Measurements from ENCODE around the gene ABHD16A.

DNA sequence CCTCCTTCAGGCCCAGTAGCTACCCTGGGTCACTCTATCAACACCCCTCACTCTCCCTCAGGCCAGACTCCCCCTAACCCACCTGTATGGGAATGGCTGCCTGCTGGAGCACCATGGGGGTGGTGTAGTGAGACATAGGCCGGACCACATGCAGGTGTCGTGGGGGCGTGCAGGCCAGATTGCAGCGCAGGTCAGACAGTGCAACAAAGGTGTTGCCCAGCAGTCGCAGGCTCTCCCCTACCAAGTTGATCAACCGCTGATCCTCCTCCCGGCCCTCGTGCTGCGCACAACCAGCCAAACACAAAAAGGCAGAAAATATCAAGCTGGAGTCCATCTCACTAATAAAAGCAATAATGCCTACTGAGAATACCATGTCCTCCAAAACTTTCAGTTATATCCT, 57.8 kb downstream of the ABHD16A start:
- TF ChIP-seq, protein P1, sequence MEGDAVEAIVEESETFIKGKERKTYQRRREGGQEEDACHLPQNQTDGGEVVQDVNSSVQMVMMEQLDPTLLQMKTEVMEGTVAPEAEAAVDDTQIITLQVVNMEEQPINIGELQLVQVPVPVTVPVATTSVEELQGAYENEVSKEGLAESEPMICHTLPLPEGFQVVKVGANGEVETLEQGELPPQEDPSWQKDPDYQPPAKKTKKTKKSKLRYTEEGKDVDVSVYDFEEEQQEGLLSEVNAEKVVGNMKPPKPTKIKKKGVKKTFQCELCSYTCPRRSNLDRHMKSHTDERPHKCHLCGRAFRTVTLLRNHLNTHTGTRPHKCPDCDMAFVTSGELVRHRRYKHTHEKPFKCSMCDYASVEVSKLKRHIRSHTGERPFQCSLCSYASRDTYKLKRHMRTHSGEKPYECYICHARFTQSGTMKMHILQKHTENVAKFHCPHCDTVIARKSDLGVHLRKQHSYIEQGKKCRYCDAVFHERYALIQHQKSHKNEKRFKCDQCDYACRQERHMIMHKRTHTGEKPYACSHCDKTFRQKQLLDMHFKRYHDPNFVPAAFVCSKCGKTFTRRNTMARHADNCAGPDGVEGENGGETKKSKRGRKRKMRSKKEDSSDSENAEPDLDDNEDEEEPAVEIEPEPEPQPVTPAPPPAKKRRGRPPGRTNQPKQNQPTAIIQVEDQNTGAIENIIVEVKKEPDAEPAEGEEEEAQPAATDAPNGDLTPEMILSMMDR (IDR thresholded peaks at IDR 0.05 in 4 of 5, conservative IDR thresholded peaks at IDR 0.05 in 1 of 5) = no peak
- TF ChIP-seq POLR2A (IDR thresholded peaks at IDR 0.05) = no peak
